Activated CD8-positive, alpha-beta T cell treated with anti-CD3 and anti-CD28 coated beads, Interleukin-2, amount 10 ng/mL, durations not matched to agents 7 days and 5 days (primary cell): ENCODE results near the gene CHAMP1. TPM values are rescaled to one million over a fixed set of nuclear protein-coding genes. Genes with fewer than 3 reads are reported as not detected.

Source experiments
- ATAC-seq: fragments of 150-1000 bp; cut with Tn5 transposase; one replicate; pipeline ENCODE4 v1.10.0; 2021; ENCODE audit warnings: moderate library complexity
- CTCF ChIA-PET: fragments of 350-600 bp; sonication (Branson Sonifier 250); formaldehyde crosslinking; loops from one replicate; lab custom pipeline; 2021; ENCODE audit warnings: antibody characterized with exemption; lab: Charles Lee
- POLR2A ChIA-PET: fragments of 350-600 bp; sonication (Branson Sonifier 250); formaldehyde crosslinking; loops from one replicate; lab custom pipeline; 2021; ENCODE audit warnings: antibody characterized with exemption; lab: Charles Lee
- DNase-seq: peaks from one replicate; pipeline ENCODE4 v3.0.0-alpha.2; 2020
- H3K27ac Mint-ChIP-seq: one replicate; pipeline ENCODE4 v1.8.0; 2021; ENCODE audit warnings: mild to moderate bottlenecking, mixed read lengths
- H3K27me3 Mint-ChIP-seq: one replicate; pipeline ENCODE4 v1.8.0; 2021; ENCODE audit warnings: low read depth, mixed read lengths
- H3K36me3 Mint-ChIP-seq: one replicate; pipeline ENCODE4 v1.8.0; 2021; ENCODE audit warnings: low read depth, mixed read lengths
- H3K4me1 Mint-ChIP-seq: one replicate; pipeline ENCODE4 v1.8.0; 2021; ENCODE audit warnings: low read depth, mixed read lengths
- H3K4me3 Mint-ChIP-seq: one replicate; pipeline ENCODE4 v1.8.0; 2021; ENCODE audit warnings: mild to moderate bottlenecking, mixed read lengths
- H3K9me3 Mint-ChIP-seq: one replicate; pipeline ENCODE4 v1.8.0; 2022; ENCODE audit warnings: mixed read lengths; ENCODE audit not compliant: insufficient read depth
- total RNA-seq, 2 experiments: library from RNA; stranded (reverse); gene quantifications; one replicate each; pipeline ENCODE4 v1.2.3, GENCODE V29; 2021

Gene CHAMP1
- 10 to 100 TPM; 31.6 to 33.3 TPM for total RNA-seq

GRCh38 chr13:114314074-114314912 is at the start of gene CHAMP1:
TSS of gene CHAMP1 (plus strand) at chr13:114314503. CDS start at chr13:114323843, 9,340 bp downstream.
- ATAC-seq (peak; percentile 92), DNase-seq (peak; percentile 94)
- H3K9me3 Mint-ChIP-seq = no peaks in the 10 kb centered on the region
- H3K4me1 Mint-ChIP-seq = peaks cover 47% of the 10 kb centered on the region
- peaks cover 26% of the 10 kb centered on the region for H3K36me3 Mint-ChIP-seq
- peak within 1 kb of the TSS; percentile 78 for H3K27ac Mint-ChIP-seq
- H3K27me3 Mint-ChIP-seq = no peaks in the 10 kb centered on the region
- POLR2A ChIA-PET = interaction anchor here (0.6 to 1.0 kb wide), 3 partner anchors 11 to 33 kb away, joined by 3 to 4 read pairs (median 3); partner anchors contain the start of gene UPF3A
- CTCF ChIA-PET = interaction anchor here (1.0 to 1.9 kb wide), 3 partner anchors 12 to 45 kb away, joined by 3 to 10 read pairs (median 3); no protein-coding TSS in a partner anchor
- H3K4me3 Mint-ChIP-seq = peak within 1 kb of the TSS; percentile 78

- DNase-seq = no peak
- no peaks in the 10 kb centered on the region for H3K27me3 Mint-ChIP-seq
- peaks cover 73% of the 10 kb centered on the region for H3K4me1 Mint-ChIP-seq
- ChIA-PET CTCF (interaction anchor here (1.4 to 1.6 kb wide), 2 partner anchors 8 to 74 kb away, joined by 3 to 6 read pairs; no protein-coding TSS in a partner anchor), POLR2A (interaction anchor here (0.9 kb wide), 1 partner anchor 12 kb away, joined by 3 read pairs; no protein-coding TSS in a partner anchor)
- H3K36me3 Mint-ChIP-seq = peaks cover 80% of the 10 kb centered on the region
- no peak overlapping the region for H3K27ac Mint-ChIP-seq
- no peak overlapping the region for H3K4me3 Mint-ChIP-seq
- no peak for ATAC-seq
- H3K9me3 Mint-ChIP-seq = peaks cover 4% of the 10 kb centered on the region
Observed at GRCh38 chr13:114264886-114265611, 49.3 kb upstream of the CHAMP1 start.

- peaks cover 75% of the 10 kb centered on the region for H3K36me3 Mint-ChIP-seq
- no peaks in the 10 kb centered on the region for H3K27me3 Mint-ChIP-seq
- ChIA-PET CTCF (interaction anchor here (0.6 to 1.4 kb wide), 2 partner anchors 9 to 75 kb away, joined by 3 to 6 read pairs; no protein-coding TSS in a partner anchor), POLR2A (no interaction called here)
- H3K4me3 Mint-ChIP-seq = no peak overlapping the region
- H3K9me3 Mint-ChIP-seq = peaks cover 4% of the 10 kb centered on the region
- no peak overlapping the region for H3K27ac Mint-ChIP-seq
- ATAC-seq (no peak), DNase-seq (no peak)
- H3K4me1 Mint-ChIP-seq = peaks cover 63% of the 10 kb centered on the region
Observed at GRCh38 chr13:114266241-114266640, 48.1 kb upstream of the CHAMP1 start.

- Mint-ChIP-seq H3K36me3 (peaks cover 72% of the 10 kb centered on the region), H3K4me3 (peak overlapping the region; percentile 10), H3K9me3 (peaks cover 4% of the 10 kb centered on the region), H3K27me3 (no peaks in the 10 kb centered on the region), H3K4me1 (peaks cover 40% of the 10 kb centered on the region), H3K27ac (peak overlapping the region; percentile 84)
- DNase-seq = peak; percentile 46
- ChIA-PET POLR2A (interaction anchor here (2.1 kb wide), 1 partner anchor 11 kb away, joined by 6 read pairs; no protein-coding TSS in a partner anchor), CTCF (interaction anchor here (0.6 to 1.2 kb wide), 4 partner anchors 9 to 57 kb away, joined by 3 read pairs; no protein-coding TSS in a partner anchor)
- peak; percentile 51 for ATAC-seq
Observed at GRCh38 chr13:114268344-114269280, 45.7 kb upstream of the CHAMP1 start.

GRCh38 chr13:114269281-114269770 is 45.0 kb upstream of the CHAMP1 start:
- Mint-ChIP-seq H3K4me3 (no peak overlapping the region), H3K9me3 (peaks cover 4% of the 10 kb centered on the region), H3K36me3 (peaks cover 71% of the 10 kb centered on the region), H3K4me1 (peaks cover 36% of the 10 kb centered on the region), H3K27me3 (no peaks in the 10 kb centered on the region), H3K27ac (peak overlapping the region; percentile 84)
- DNase-seq (no peak), ATAC-seq (no peak)
- POLR2A ChIA-PET = interaction anchor here (2.1 kb wide), 1 partner anchor 10 kb away, joined by 6 read pairs; no protein-coding TSS in a partner anchor
- CTCF ChIA-PET = interaction anchor here (0.8 to 1.2 kb wide), 3 partner anchors 10 to 56 kb away, joined by 3 read pairs; no protein-coding TSS in a partner anchor

- Mint-ChIP-seq H3K4me1 (peaks cover 16% of the 10 kb centered on the region), H3K9me3 (peaks cover 4% of the 10 kb centered on the region)
Observed at GRCh38 chr13:114272977-114273376, 41.3 kb upstream of the CHAMP1 start.

GRCh38 chr13:114275304-114275703 is 39.0 kb upstream of the CHAMP1 start:
- no peaks in the 10 kb centered on the region for H3K9me3 Mint-ChIP-seq
- H3K27me3 Mint-ChIP-seq = no peaks in the 10 kb centered on the region
- CTCF ChIA-PET = no interaction called here
- H3K27ac Mint-ChIP-seq = peak overlapping the region; percentile 11
- no peak for ATAC-seq
- peaks cover 18% of the 10 kb centered on the region for H3K4me1 Mint-ChIP-seq
- peaks cover 49% of the 10 kb centered on the region for H3K36me3 Mint-ChIP-seq
- POLR2A ChIA-PET = no interaction called here
- no peak for DNase-seq
- H3K4me3 Mint-ChIP-seq = no peak overlapping the region

More at GRCh38 chr13:114272977-114273376, 41.3 kb upstream of the CHAMP1 start:
- Mint-ChIP-seq H3K4me3 (no peak overlapping the region), H3K36me3 (peaks cover 63% of the 10 kb centered on the region), H3K27me3 (no peaks in the 10 kb centered on the region), H3K27ac (no peak overlapping the region)
- POLR2A ChIA-PET = no interaction called here
- CTCF ChIA-PET = no interaction called here
- DNase-seq (no peak), ATAC-seq (no peak)

GRCh38 chr13:114279146-114279545 is 35.2 kb upstream of the CHAMP1 start:
- ChIA-PET POLR2A (interaction anchor here (0.7 to 1.7 kb wide), 5 partner anchors 8 to 43 kb away, joined by 3 to 7 read pairs (median 4); no protein-coding TSS in a partner anchor), CTCF (interaction anchor here (1.0 to 1.1 kb wide), 3 partner anchors 10 to 60 kb away, joined by 3 read pairs; no protein-coding TSS in a partner anchor)
- peak overlapping the region; percentile 94 for H3K27ac Mint-ChIP-seq
- DNase-seq (no peak), ATAC-seq (no peak)
- H3K27me3 Mint-ChIP-seq = no peaks in the 10 kb centered on the region
- H3K9me3 Mint-ChIP-seq = no peaks in the 10 kb centered on the region
- peaks cover 39% of the 10 kb centered on the region for H3K36me3 Mint-ChIP-seq
- no peak overlapping the region for H3K4me3 Mint-ChIP-seq
- peaks cover 37% of the 10 kb centered on the region for H3K4me1 Mint-ChIP-seq

GRCh38 chr13:114279758-114280355 is 34.4 kb upstream of the CHAMP1 start:
- H3K27ac Mint-ChIP-seq = peak overlapping the region; percentile 94
- H3K4me1 Mint-ChIP-seq = peaks cover 42% of the 10 kb centered on the region
- H3K27me3 Mint-ChIP-seq = no peaks in the 10 kb centered on the region
- ChIA-PET POLR2A (interaction anchor here (0.7 to 1.7 kb wide), 6 partner anchors 8 to 1071 kb away, joined by 3 to 7 read pairs (median 4); no protein-coding TSS in a partner anchor), CTCF (interaction anchor here (1.0 to 1.1 kb wide), 3 partner anchors 11 to 60 kb away, joined by 3 read pairs; no protein-coding TSS in a partner anchor)
- no peak for DNase-seq
- ATAC-seq = no peak
- peaks cover 40% of the 10 kb centered on the region for H3K36me3 Mint-ChIP-seq
- H3K9me3 Mint-ChIP-seq = no peaks in the 10 kb centered on the region
- peak overlapping the region; percentile 80 for H3K4me3 Mint-ChIP-seq
